Rectal smooth muscle tissue (tissue), 1 donor: ENCODE measurements around the gene HRG.

ENCODE experiments used
- H3K27ac ChIP-seq: one replicate; pipeline ENCODE4 v1.7.0; 2013; ENCODE audit warnings: low read depth, low read length, inconsistent platforms
- H3K27me3 ChIP-seq: one replicate; pipeline ENCODE4 v1.7.0; 2013; ENCODE audit warnings: low read length; ENCODE audit not compliant: control insufficient read depth, insufficient read depth
- H3K36me3 ChIP-seq: one replicate; pipeline ENCODE4 v1.7.0; 2013; ENCODE audit warnings: low read length; ENCODE audit not compliant: control insufficient read depth, insufficient read depth
- H3K4me1 ChIP-seq: one replicate; pipeline ENCODE4 v1.7.0; 2013; ENCODE audit warnings: low read length; ENCODE audit not compliant: control insufficient read depth, insufficient read depth
- H3K4me3 ChIP-seq: one replicate; pipeline ENCODE4 v1.7.0; 2013; ENCODE audit warnings: low read length
- H3K9ac ChIP-seq: one replicate; pipeline ENCODE4 v1.7.0; 2013; ENCODE audit warnings: low read length

HRG gene

GRCh38 chr3:186665625-186666188 is at the start of gene HRG:
Gene HRG (plus strand): TSS chr3:186666014. CDS start chr3:186666032, 18 bp downstream.
- Histone ChIP-seq H3K4me3 (no peak within 1 kb of the TSS), H3K27me3 (no peaks in the 10 kb centered on the region), H3K27ac (no peak within 1 kb of the TSS), H3K36me3 (no peaks in the 10 kb centered on the region), H3K9ac (no peak within 1 kb of the TSS), H3K4me1 (no peaks in the 10 kb centered on the region)

- H3K4me3 ChIP-seq: no peak overlapping the region
- no peaks in the 10 kb centered on the region for H3K4me1 ChIP-seq
- H3K36me3 ChIP-seq: no peaks in the 10 kb centered on the region
- H3K27me3 ChIP-seq: no peaks in the 10 kb centered on the region
- H3K9ac ChIP-seq: no peak overlapping the region
- no peak overlapping the region for H3K27ac ChIP-seq
Observed at GRCh38 chr3:186616299-186616617, 49.6 kb upstream of the HRG start.

- no peaks in the 10 kb centered on the region for H3K27me3 ChIP-seq
- H3K9ac ChIP-seq: no peak overlapping the region
- peak overlapping the region; percentile 46 for H3K4me3 ChIP-seq
- no peaks in the 10 kb centered on the region for H3K36me3 ChIP-seq
- H3K4me1 ChIP-seq: no peaks in the 10 kb centered on the region
- no peak overlapping the region for H3K27ac ChIP-seq
Observed at GRCh38 chr3:186617036-186617946, 48.5 kb upstream of the HRG start.

GRCh38 chr3:186618318-186618938 is 47.4 kb upstream of the HRG start:
- Histone ChIP-seq H3K9ac (no peak overlapping the region), H3K4me1 (no peaks in the 10 kb centered on the region), H3K27me3 (no peaks in the 10 kb centered on the region), H3K36me3 (no peaks in the 10 kb centered on the region), H3K27ac (no peak overlapping the region), H3K4me3 (no peak overlapping the region)

- Histone ChIP-seq H3K27me3 (no peaks in the 10 kb centered on the region), H3K27ac (no peak overlapping the region), H3K4me3 (no peak overlapping the region), H3K36me3 (no peaks in the 10 kb centered on the region), H3K4me1 (no peaks in the 10 kb centered on the region), H3K9ac (no peak overlapping the region)
Observed at GRCh38 chr3:186619787-186620212, 46.0 kb upstream of the HRG start.

- no peaks in the 10 kb centered on the region for H3K4me1 ChIP-seq
- no peak overlapping the region for H3K9ac ChIP-seq
- no peak overlapping the region for H3K27ac ChIP-seq
- H3K27me3 ChIP-seq: no peaks in the 10 kb centered on the region
- H3K36me3 ChIP-seq: no peaks in the 10 kb centered on the region
- H3K4me3 ChIP-seq: no peak overlapping the region
Observed at GRCh38 chr3:186620213-186621092, 45.4 kb upstream of the HRG start.

- Histone ChIP-seq H3K4me3 (no peak overlapping the region), H3K4me1 (no peaks in the 10 kb centered on the region), H3K9ac (no peak overlapping the region), H3K27ac (no peak overlapping the region), H3K27me3 (no peaks in the 10 kb centered on the region), H3K36me3 (no peaks in the 10 kb centered on the region)
Observed at GRCh38 chr3:186621894-186622650, 43.7 kb upstream of the HRG start.

- Histone ChIP-seq H3K36me3 (no peaks in the 10 kb centered on the region), H3K27ac (no peak overlapping the region), H3K4me3 (no peak overlapping the region), H3K27me3 (no peaks in the 10 kb centered on the region), H3K9ac (no peak overlapping the region), H3K4me1 (no peaks in the 10 kb centered on the region)
Observed at GRCh38 chr3:186622651-186623310, 43.0 kb upstream of the HRG start.

GRCh38 chr3:186624598-186624997 is 41.2 kb upstream of the HRG start:
- no peak overlapping the region for H3K4me3 ChIP-seq
- H3K27me3 ChIP-seq: no peaks in the 10 kb centered on the region
- no peaks in the 10 kb centered on the region for H3K36me3 ChIP-seq
- no peak overlapping the region for H3K9ac ChIP-seq
- no peak overlapping the region for H3K27ac ChIP-seq
- H3K4me1 ChIP-seq: no peaks in the 10 kb centered on the region

GRCh38 chr3:186625600-186626042 is 40.2 kb upstream of the HRG start:
- no peak overlapping the region for H3K27ac ChIP-seq
- no peak overlapping the region for H3K9ac ChIP-seq
- no peaks in the 10 kb centered on the region for H3K27me3 ChIP-seq
- no peaks in the 10 kb centered on the region for H3K36me3 ChIP-seq
- no peaks in the 10 kb centered on the region for H3K4me1 ChIP-seq
- no peak overlapping the region for H3K4me3 ChIP-seq

- Histone ChIP-seq H3K4me1 (no peaks in the 10 kb centered on the region), H3K36me3 (no peaks in the 10 kb centered on the region), H3K9ac (no peak overlapping the region), H3K27me3 (no peaks in the 10 kb centered on the region), H3K27ac (no peak overlapping the region), H3K4me3 (no peak overlapping the region)
Observed at GRCh38 chr3:186626254-186626847, 39.5 kb upstream of the HRG start.
